K562 (cell line): ENCODE results near the gene SAXO2. TPM values are rescaled to one million over a fixed set of nuclear protein-coding genes. Genes with fewer than 3 reads are reported as not detected.

ENCODE experiments used
- ATAC-seq: fragments of 200-7000 bp; cut with Tn5 transposase; 3 replicates; pipeline ENCODE4 v1.9.1; 2020; ENCODE audit warnings: moderate library complexity
- BruUV-seq: library from RNA; stranded (reverse); fragments of 400-500 nt; replicated peaks from 2 replicates; lab custom pipeline; 2021; lab: Mats Ljungman, UMichigan
- CTCF ChIA-PET: fragments of 300-600 bp; formaldehyde crosslinking; extraction: SDS; loops from one replicate; lab custom pipeline; 2021; ENCODE audit warnings: low intra/inter-chr PET ratio; lab: Yijun Ruan, JAX
- POLR2A ChIA-PET: fragments of 300-600, 350-650 bp; sonication (Branson Sonifier 250); formaldehyde crosslinking; extraction: SDS; loops from one replicate; lab custom pipeline; 2021; ENCODE audit warnings: antibody characterized with exemption, inconsistent platforms; lab: Yijun Ruan, JAX
- DNase-seq, 4 experiments: peaks; one replicate each; pipeline versions ENCODE4 v3.0.0 to v3.0.0-alpha.2; 2011 to 2018; ENCODE audit warnings: low spot score in 3 of 4, mixed read lengths in 3 of 4; ENCODE audit errors: extremely low read depth in 1 of 4
- FAIRE-seq: peaks from 2 replicates; lab custom pipeline; 2011; peaks lifted over from hg19 to GRCh38; lab: Jason Lieb, UNC
- H2AFZ ChIP-seq: 2 replicates; pipeline ENCODE4 v1.6.0; 2011; ENCODE audit warnings: low read depth, low read length, control low read depth, inconsistent platforms
- H3K27ac ChIP-seq: fragments of 200-600 bp; 3 replicates; pipeline ENCODE4 v1.8.0; 2011; ENCODE audit warnings: low read depth, mild to moderate bottlenecking, control low read depth, inconsistent platforms, low read length, moderate library complexity, mixed read lengths; ENCODE audit errors: extremely low read depth
- H3K27me3 ChIP-seq, 2 experiments: fragments of 300-600 bp in 1 of 2; 2 replicates in 1 of 2; 3 replicates in 1 of 2; pipeline versions ENCODE4 v1.6.0 to v1.8.0; 2011; ENCODE audit warnings: inconsistent platforms in 2 of 2, low read length in 2 of 2, mild to moderate bottlenecking in 1 of 2, mixed read lengths in 1 of 2, moderate library complexity in 1 of 2; ENCODE audit not compliant: control insufficient read depth in 2 of 2, insufficient read depth in 2 of 2
- H3K36me3 ChIP-seq: fragments of 300-600 bp; 3 replicates; pipeline ENCODE4 v1.8.0; 2011; ENCODE audit warnings: mild to moderate bottlenecking, low read length, inconsistent platforms; ENCODE audit not compliant: control insufficient read depth, insufficient read depth
- H3K4me1 ChIP-seq, 2 experiments: fragments of 200-600 bp in 1 of 2; replicated peaks in 1 of 2; 2 replicates in 1 of 2; 3 replicates in 1 of 2; pipeline versions ENCODE4 v1.5.1 to v1.8.0; 2011; ENCODE audit warnings: inconsistent platforms in 2 of 2, low read length in 2 of 2, mild to moderate bottlenecking in 1 of 2, mixed read lengths in 1 of 2, moderate library complexity in 1 of 2; ENCODE audit not compliant: control insufficient read depth in 2 of 2, insufficient read depth in 2 of 2
- H3K4me2 ChIP-seq: 2 replicates; pipeline ENCODE4 v1.6.1; 2011; ENCODE audit warnings: low read length, control low read depth, inconsistent platforms, mixed read lengths; ENCODE audit not compliant: insufficient read depth
- H3K4me3 ChIP-seq: fragments of 200-600 bp; sonication (generic), shearing (Covaris generic); 2 replicates; pipeline ENCODE4 v1.5.1; 2016; ENCODE audit warnings: control low read depth, inconsistent platforms
- H3K79me2 ChIP-seq: fragments of 200-600 bp; 3 replicates; pipeline ENCODE4 v1.8.0; 2011; ENCODE audit warnings: low read length, inconsistent platforms; ENCODE audit not compliant: control insufficient read depth, insufficient read depth
- H3K9ac ChIP-seq, 2 experiments: 2 replicates each; pipeline versions ENCODE4 v1.6.0 to v1.6.1; 2011; ENCODE audit warnings: low read depth in 2 of 2, low read length in 2 of 2, control low read depth in 1 of 2, inconsistent platforms in 1 of 2, mild to moderate bottlenecking in 1 of 2, mixed read lengths in 1 of 2; ENCODE audit not compliant: insufficient read depth in 1 of 2
- H3K9me1 ChIP-seq: one replicate; pipeline ENCODE4 v1.6.0; 2011; ENCODE audit warnings: inconsistent platforms, mild to moderate bottlenecking, low read length, moderate library complexity; ENCODE audit not compliant: control insufficient read depth, insufficient read depth
- H3K9me3 ChIP-seq: replicated peaks from 2 replicates; pipeline ENCODE4 v1.5.1; 2011; ENCODE audit warnings: low read depth, low read length, inconsistent platforms; ENCODE audit not compliant: control insufficient read depth, insufficient read depth
- H4K20me1 ChIP-seq: replicated peaks from 2 replicates; pipeline ENCODE4 v1.6.1; 2011; ENCODE audit warnings: low read length, inconsistent platforms, mixed read lengths; ENCODE audit not compliant: control insufficient read depth, insufficient read depth
- AFF1 ChIP-seq, 2 experiments: fragments of 450-650 bp; IDR thresholded peaks; 2 replicates each; pipeline ENCODE4 v1.6.1; 2018; ENCODE audit warnings: mild to moderate bottlenecking in 2 of 2, low read depth in 1 of 2; ENCODE audit not compliant: partially characterized antibody in 2 of 2
- AFF4 ChIP-seq: sonication (generic); formaldehyde crosslinking; IDR thresholded peaks from 2 replicates; pipeline ENCODE4 v1.8.0; 2023; ENCODE audit warnings: mild to moderate bottlenecking, missing genetic modification reagents
- CHD1 ChIP-seq: fragments of 200-600 bp; sonication (generic); IDR thresholded peaks from one replicate; pipeline ENCODE4 v1.6.1; 2012; ENCODE audit warnings: mild to moderate bottlenecking, moderate library complexity, low read length, inconsistent platforms
- E2F5 ChIP-seq: sonication (generic); formaldehyde crosslinking; IDR thresholded peaks from 2 replicates; pipeline ENCODE4 v1.8.0; 2022; ENCODE audit warnings: mild to moderate bottlenecking, missing genetic modification reagents
- GATAD2A ChIP-seq: fragments of 450-650 bp; IDR thresholded peaks from 2 replicates; pipeline ENCODE4 v1.6.1; 2017
- HDAC6 ChIP-seq: IDR thresholded peaks from 2 replicates; pipeline ENCODE4 v1.6.1; 2012; ENCODE audit warnings: low read depth, mild to moderate bottlenecking, control low read depth, inconsistent platforms, low read length, moderate library complexity
- MTA3 ChIP-seq: fragments of 450-650 bp; formaldehyde crosslinking; IDR thresholded peaks from 2 replicates; pipeline ENCODE4 v1.6.1; 2017; ENCODE audit warnings: mild to moderate bottlenecking, borderline replicate concordance
- NFXL1 ChIP-seq: fragments of 450-650 bp; formaldehyde crosslinking; IDR thresholded peaks from 2 replicates; pipeline ENCODE4 v1.4.0; 2021; ENCODE audit warnings: mild to moderate bottlenecking
- NR3C1 ChIP-seq: sonication (generic); formaldehyde crosslinking; IDR thresholded peaks from 2 replicates; pipeline ENCODE4 v1.8.1; 2022; ENCODE audit warnings: missing genetic modification reagents
- TRIM24 ChIP-seq, 2 experiments: fragments of 450-650 bp; IDR thresholded peaks; 2 replicates each; pipeline ENCODE4 v1.6.1; 2016
- ZBTB33 ChIP-seq: sonication (generic); formaldehyde crosslinking; IDR thresholded peaks from 2 replicates; pipeline ENCODE4 v1.8.1; 2023; ENCODE audit warnings: mild to moderate bottlenecking, missing genetic modification reagents
- ZNF696 ChIP-seq: fragments of 250-450 bp; sonication (Bioruptor Pico); conservative IDR thresholded peaks from 2 replicates; pipeline ENCODE4 v1.4.0; 2020; ENCODE audit warnings: mild to moderate bottlenecking, moderate library complexity
- WGBS: fragments of 100-300 bp; shearing (Covaris generic); methylation state at CpG from one replicate; pipeline ENCODE4 v1.1.6; 2016; ENCODE audit warnings: low coverage, mixed read lengths; ENCODE audit not compliant: insufficient coverage; ENCODE audit errors: missing lambda C conversion rate; 5-methylcytosine and 5-hydroxymethylcytosine counted together
- in situ Hi-C: fragments of 300-500 bp; cut with MboI; formaldehyde crosslinking; loops from 4 replicates; pipeline ENCODE4 v1.15.0; 2018; ENCODE audit warnings: inconsistent platforms, mixed read lengths
- intact Hi-C: fragments of 100-400 bp; cut with micrococcal nuclease; formaldehyde crosslinking; loops from 2 replicates; pipeline ENCODE4 v1.14.2; 2022
- polyA plus RNA-seq, 8 experiments: library from polyadenylated mRNA; depleted of rRNA in 4 of 8; stranded (reverse) in 5 of 8; unstranded in 3 of 8; fragments of >200 nt; fragmentation: Nextera tagmentation in 2 of 8; fragmentation: Illumina TruSeq in 1 of 8; extraction: Ambion mirVana in 2 of 8; extraction: Trizol in 1 of 8; gene quantifications; 2 replicates each; pipeline versions ENCODE4 v1.2.1 to v1.2.3, GENCODE V29; 2011 to 2014; ENCODE audit warnings: inconsistent platforms in 1 of 8, missing spikeins in 1 of 8
- total RNA-seq, 7 experiments: library from RNA; depleted of rRNA in 6 of 7; stranded (reverse); fragments of >200 nt in 6 of 7; fragmentation: Illumina TruSeq in 2 of 7; extraction: Trizol in 2 of 7; gene quantifications; 2 replicates each; pipeline versions ENCODE4 v1.2.1 to v1.2.3, GENCODE V29; 2011 to 2021; ENCODE audit warnings: low replicate concordance in 1 of 7

Gene SAXO2
- total and polyA plus RNA-seq, 9 of the 15 experiments (the other 6 are each of a cell fraction or from before 2014, with no cell fraction given): 3.1 to 14.2 (median 8.2) TPM

GRCh38 chr15:82300883-82301282 lies 38.3 kb downstream of the SAXO2 start:
- peaks cover 0 to 4% of the 10 kb centered on the region in 2 experiments; a peak in 2 of 5 replicates for H3K27me3 ChIP-seq
- CTCF ChIA-PET: no interaction called here
- no peak overlapping the region for H3K9ac ChIP-seq
- no peak overlapping the region for H2AFZ ChIP-seq
- no TSS peak for BruUV-seq
- no peak overlapping the region for H3K4me2 ChIP-seq
- FAIRE-seq: no peak
- no peaks in the 10 kb centered on the region for H3K36me3 ChIP-seq
- H3K9me3 ChIP-seq: no peaks in the 10 kb centered on the region
- intact Hi-C loops: no loop called here
- no peak for TF ChIP-seq ZBTB33 (CRISPR knock-in tag)
- no peak for TF ChIP-seq HDAC6
- no peak for TF ChIP-seq AFF4 (CRISPR knock-in tag)
- TF ChIP-seq AFF1 (IDR thresholded peaks at IDR 0.05; ENCODE audit: low read depth in 1 of 2, partially characterized antibody in 2 of 2): no peak
- TF ChIP-seq ZNF696 (CRISPR knock-in tag): no peak
- no peak for TF ChIP-seq E2F5
- no peak for TF ChIP-seq GATAD2A
- TF ChIP-seq CHD1: no peak
- TF ChIP-seq NFXL1: no peak
- no peak for TF ChIP-seq NR3C1 (CRISPR knock-in tag)
- TF ChIP-seq MTA3: no peak
- no peak for TF ChIP-seq TRIM24 (IDR thresholded peaks at IDR 0.05)
- POLR2A ChIA-PET: no interaction called here
- H3K79me2 ChIP-seq: no peaks in the 10 kb centered on the region
- no peak overlapping the region for H3K4me3 ChIP-seq
- no peak for DNase-seq
- in situ Hi-C loops: no loop called here
- no peaks in the 10 kb centered on the region for H3K9me1 ChIP-seq
- H4K20me1 ChIP-seq: no peaks in the 10 kb centered on the region
- H3K4me1 ChIP-seq: peaks cover 4 to 10% of the 10 kb centered on the region in 2 experiments; a peak in 3 of 5 replicates
- WGBS: 27% methylated on average over 6 of the region's 7 CpGs
- no peak overlapping the region for H3K27ac ChIP-seq
- ATAC-seq: no peak
